CD14-positive monocyte (primary cell): Measurements from ENCODE around the gene FBXO31. TPM values are rescaled to one million over a fixed set of nuclear protein-coding genes. Genes with fewer than 3 reads are reported as not detected.

ENCODE experiments used
- DNase-seq, 3 donors: peaks; one replicate each; pipeline ENCODE4 v3.0.0-alpha.2; 2011 to 2022
- H2AFZ ChIP-seq: 2 replicates; pipeline ENCODE4 v1.6.0; 2012; ENCODE audit warnings: mild to moderate bottlenecking, low read depth, low read length, inconsistent platforms; ENCODE audit not compliant: insufficient read depth, poor library complexity, severe bottlenecking
- H3K27ac ChIP-seq, 2 donors: 1 replicate in 1 of 2; 2 replicates in 1 of 2; pipeline ENCODE4 v1.5.1; 2012 to 2013; ENCODE audit warnings: low read length in 2 of 2, control low read depth in 1 of 2, inconsistent platforms in 1 of 2, low read depth in 1 of 2, mild to moderate bottlenecking in 1 of 2
- H3K27me3 ChIP-seq, 2 donors: one replicate each; pipeline versions ENCODE4 v1.6.0 to v1.6.1; 2011 to 2013; ENCODE audit warnings: low read length in 2 of 2; ENCODE audit not compliant: control insufficient read depth in 2 of 2, insufficient read depth in 2 of 2
- H3K36me3 ChIP-seq, 2 donors: replicated peaks in 1 of 2; 1 replicate in 1 of 2; 2 replicates in 1 of 2; pipeline versions ENCODE4 v1.5.1 to v1.6.1; 2012 to 2013; ENCODE audit warnings: low read length in 2 of 2, control low read depth in 1 of 2, inconsistent platforms in 1 of 2, mild to moderate bottlenecking in 1 of 2; ENCODE audit not compliant: insufficient read depth in 2 of 2, control insufficient read depth in 1 of 2
- H3K4me1 ChIP-seq, 2 donors: 1 replicate in 1 of 2; 2 replicates in 1 of 2; pipeline versions ENCODE4 v1.5.1 to v1.6.1; 2012 to 2013; ENCODE audit warnings: low read length in 2 of 2, control low read depth in 1 of 2, inconsistent platforms in 1 of 2, mild to moderate bottlenecking in 1 of 2, moderate library complexity in 1 of 2; ENCODE audit not compliant: insufficient read depth in 2 of 2, control insufficient read depth in 1 of 2
- H3K4me2 ChIP-seq: replicated peaks from 2 replicates; pipeline ENCODE3; 2012; ENCODE audit warnings: low read length, moderate library complexity, mild to moderate bottlenecking; ENCODE audit not compliant: poor library complexity, severe bottlenecking; ENCODE audit errors: extremely low read depth
- H3K4me3 ChIP-seq, 3 experiments: fragments of 200-600 bp in 1 of 3; sonication (generic) in 1 of 3; replicated peaks in 1 of 3; 1 replicate in 2 of 3; 2 replicates in 1 of 3; pipeline ENCODE4 v1.5.1; 2011 to 2013; ENCODE audit warnings: low read length in 3 of 3, mild to moderate bottlenecking in 3 of 3, control low read depth in 2 of 3, low read depth in 2 of 3, inconsistent platforms in 1 of 3, moderate library complexity in 1 of 3
- H3K79me2 ChIP-seq: 2 replicates; pipeline ENCODE4 v1.6.0; 2012; ENCODE audit warnings: mild to moderate bottlenecking, control low read depth, inconsistent platforms, low read length, moderate library complexity; ENCODE audit not compliant: insufficient read depth
- H3K9ac ChIP-seq: 2 replicates; pipeline ENCODE4 v1.6.0; 2017; ENCODE audit warnings: low read length, mild to moderate bottlenecking; ENCODE audit not compliant: insufficient read depth, poor library complexity, severe bottlenecking
- H3K9me3 ChIP-seq, 2 donors: replicated peaks in 1 of 2; 1 replicate in 1 of 2; 2 replicates in 1 of 2; pipeline versions ENCODE4 v1.5.1 to v1.6.1; 2012 to 2013; ENCODE audit warnings: low read length in 2 of 2, control low read depth in 1 of 2; ENCODE audit not compliant: control insufficient read depth in 1 of 2, insufficient read depth in 1 of 2
- H4K20me1 ChIP-seq: 2 replicates; pipeline ENCODE4 v1.6.0; 2012; ENCODE audit warnings: mild to moderate bottlenecking, low read length, control low read depth, moderate library complexity; ENCODE audit not compliant: insufficient read depth
- H3K27ac Mint-ChIP-seq, 7 donors: one replicate each; pipeline ENCODE4 v1.8.0; 2020; ENCODE audit warnings: mild to moderate bottlenecking in 7 of 7, mixed read lengths in 7 of 7, moderate library complexity in 6 of 7, inconsistent platforms in 2 of 7
- H3K27me3 Mint-ChIP-seq, 3 donors: one replicate each; pipeline ENCODE4 v1.8.0; 2021 to 2022; ENCODE audit warnings: low read depth in 3 of 3, mild to moderate bottlenecking in 3 of 3, mixed read lengths in 3 of 3, moderate library complexity in 3 of 3, inconsistent platforms in 1 of 3
- H3K36me3 Mint-ChIP-seq, 2 donors: one replicate each; pipeline ENCODE4 v1.8.0; 2020; ENCODE audit warnings: mixed read lengths in 2 of 2, inconsistent platforms in 1 of 2, mild to moderate bottlenecking in 1 of 2
- H3K4me1 Mint-ChIP-seq: one replicate; pipeline ENCODE4 v1.8.0; 2020; ENCODE audit warnings: mild to moderate bottlenecking, mixed read lengths
- H3K4me3 Mint-ChIP-seq, 2 donors: one replicate each; pipeline ENCODE4 v1.8.0; 2020; ENCODE audit warnings: mild to moderate bottlenecking in 2 of 2, mixed read lengths in 2 of 2, moderate library complexity in 1 of 2
- H3K9me3 Mint-ChIP-seq, 7 donors: one replicate each; pipeline ENCODE4 v1.8.0; 2020 to 2022; ENCODE audit warnings: mixed read lengths in 7 of 7, mild to moderate bottlenecking in 6 of 7, moderate library complexity in 6 of 7, inconsistent platforms in 2 of 7
- WGBS: methylation state at CpG from one replicate; pipeline ENCODE4 v1.1.5; 2013; ENCODE audit warnings: missing lambda C conversion rate; ENCODE audit not compliant: insufficient coverage; 5-methylcytosine and 5-hydroxymethylcytosine counted together
- intact Hi-C, 2 donors: fragments of 100-400 bp; cut with micrococcal nuclease; formaldehyde crosslinking; loops; one replicate each; pipeline versions ENCODE4 v1.15.0 to v1.15.1; 2023
- polyA plus RNA-seq, 3 donors: library from polyadenylated mRNA; depleted of rRNA in 1 of 3; unstranded in 2 of 3; stranded (reverse) in 1 of 3; fragments of 300-500 nt in 2 of 3; fragments of >200 nt in 1 of 3; fragmentation: Illumina TruSeq in 2 of 3; gene quantifications; 1 replicate in 2 of 3; 2 replicates in 1 of 3; pipeline ENCODE4 v1.2.3, GENCODE V29; 2012 to 2021
- TF ChIP-seq, protein P1 (sequence below): fragments of 200-600 bp; IDR thresholded peaks from one replicate; pipeline ENCODE4 v1.8.0; 2022; ENCODE audit warnings: antibody characterized with exemption, mild to moderate bottlenecking

The FBXO31 gene
- polyA plus RNA-seq, 3 donors: 2.0 to 5.6 (median 3.3) TPM

DNA sequence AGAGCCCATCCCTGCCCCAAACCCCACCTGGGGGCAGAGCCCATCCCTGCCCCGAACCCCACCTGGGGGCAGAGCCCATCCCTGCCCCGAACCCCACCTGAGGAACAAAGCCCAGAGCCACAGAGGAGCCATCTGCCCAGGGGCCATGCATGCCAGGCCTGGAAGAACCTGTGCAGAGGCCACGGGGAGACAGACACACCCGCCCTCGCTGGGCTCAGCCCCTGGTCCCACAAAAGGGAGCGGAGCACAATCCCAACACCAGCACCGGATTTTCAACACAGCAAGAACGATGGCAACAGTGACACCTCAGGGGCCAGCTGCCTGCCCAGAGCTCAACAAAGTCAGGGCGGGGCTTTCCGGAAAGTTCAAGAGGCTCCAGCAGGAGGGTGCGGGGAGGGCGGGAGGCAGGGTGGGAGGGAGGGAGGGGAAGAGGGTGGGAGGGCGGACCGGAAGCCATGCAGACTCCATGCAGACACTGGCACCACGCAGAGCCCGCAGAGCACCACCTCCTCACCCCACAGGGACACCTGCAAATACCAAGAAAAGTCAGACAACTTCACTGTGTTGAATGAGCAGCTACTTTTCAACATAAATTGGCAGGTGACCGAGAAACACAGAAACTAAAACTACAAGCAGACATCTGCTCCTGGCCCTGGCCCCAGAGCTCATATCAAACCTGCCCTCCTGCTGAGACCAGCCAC lies 38.5 kb downstream of the FBXO31 start:
- 71% methylated on average over 10 of the region's 17 CpGs for WGBS
- no peak overlapping the region for H3K9ac ChIP-seq
- H3K9me3 ChIP-seq: no peaks in the 10 kb centered on the region
- intact Hi-C loops: no loop called here
- H3K36me3 Mint-ChIP-seq: peaks cover 48 to 57% of the 10 kb centered on the region in 2 donors
- H3K27ac ChIP-seq: no peak overlapping the region
- H2AFZ ChIP-seq: no peak overlapping the region
- TF ChIP-seq, protein P1, sequence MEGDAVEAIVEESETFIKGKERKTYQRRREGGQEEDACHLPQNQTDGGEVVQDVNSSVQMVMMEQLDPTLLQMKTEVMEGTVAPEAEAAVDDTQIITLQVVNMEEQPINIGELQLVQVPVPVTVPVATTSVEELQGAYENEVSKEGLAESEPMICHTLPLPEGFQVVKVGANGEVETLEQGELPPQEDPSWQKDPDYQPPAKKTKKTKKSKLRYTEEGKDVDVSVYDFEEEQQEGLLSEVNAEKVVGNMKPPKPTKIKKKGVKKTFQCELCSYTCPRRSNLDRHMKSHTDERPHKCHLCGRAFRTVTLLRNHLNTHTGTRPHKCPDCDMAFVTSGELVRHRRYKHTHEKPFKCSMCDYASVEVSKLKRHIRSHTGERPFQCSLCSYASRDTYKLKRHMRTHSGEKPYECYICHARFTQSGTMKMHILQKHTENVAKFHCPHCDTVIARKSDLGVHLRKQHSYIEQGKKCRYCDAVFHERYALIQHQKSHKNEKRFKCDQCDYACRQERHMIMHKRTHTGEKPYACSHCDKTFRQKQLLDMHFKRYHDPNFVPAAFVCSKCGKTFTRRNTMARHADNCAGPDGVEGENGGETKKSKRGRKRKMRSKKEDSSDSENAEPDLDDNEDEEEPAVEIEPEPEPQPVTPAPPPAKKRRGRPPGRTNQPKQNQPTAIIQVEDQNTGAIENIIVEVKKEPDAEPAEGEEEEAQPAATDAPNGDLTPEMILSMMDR: no peak
- peak overlapping the region in 3 of 7 donors; percentile 52 to 64 (median 55) for H3K27ac Mint-ChIP-seq
- H3K4me2 ChIP-seq: no peak overlapping the region
- peaks cover 6% of the 10 kb centered on the region for H3K4me1 Mint-ChIP-seq
- H3K27me3 ChIP-seq: no peaks in the 10 kb centered on the region
- peaks cover 0 to 2% (median 0%) of the 10 kb centered on the region in 7 donors for H3K9me3 Mint-ChIP-seq
- H3K4me1 ChIP-seq: no peaks in the 10 kb centered on the region
- H3K27me3 Mint-ChIP-seq: peaks cover 0 to 14% (median 2%) of the 10 kb centered on the region in 3 donors
- no peak for DNase-seq
- H3K4me3 ChIP-seq: no peak overlapping the region
- no peaks in the 10 kb centered on the region for H4K20me1 ChIP-seq
- peaks cover 8 to 13% of the 10 kb centered on the region in 2 donors for H3K36me3 ChIP-seq
- no peaks in the 10 kb centered on the region for H3K79me2 ChIP-seq
- peak overlapping the region in 1 of 2 donors; percentile 3 for H3K4me3 Mint-ChIP-seq

DNA sequence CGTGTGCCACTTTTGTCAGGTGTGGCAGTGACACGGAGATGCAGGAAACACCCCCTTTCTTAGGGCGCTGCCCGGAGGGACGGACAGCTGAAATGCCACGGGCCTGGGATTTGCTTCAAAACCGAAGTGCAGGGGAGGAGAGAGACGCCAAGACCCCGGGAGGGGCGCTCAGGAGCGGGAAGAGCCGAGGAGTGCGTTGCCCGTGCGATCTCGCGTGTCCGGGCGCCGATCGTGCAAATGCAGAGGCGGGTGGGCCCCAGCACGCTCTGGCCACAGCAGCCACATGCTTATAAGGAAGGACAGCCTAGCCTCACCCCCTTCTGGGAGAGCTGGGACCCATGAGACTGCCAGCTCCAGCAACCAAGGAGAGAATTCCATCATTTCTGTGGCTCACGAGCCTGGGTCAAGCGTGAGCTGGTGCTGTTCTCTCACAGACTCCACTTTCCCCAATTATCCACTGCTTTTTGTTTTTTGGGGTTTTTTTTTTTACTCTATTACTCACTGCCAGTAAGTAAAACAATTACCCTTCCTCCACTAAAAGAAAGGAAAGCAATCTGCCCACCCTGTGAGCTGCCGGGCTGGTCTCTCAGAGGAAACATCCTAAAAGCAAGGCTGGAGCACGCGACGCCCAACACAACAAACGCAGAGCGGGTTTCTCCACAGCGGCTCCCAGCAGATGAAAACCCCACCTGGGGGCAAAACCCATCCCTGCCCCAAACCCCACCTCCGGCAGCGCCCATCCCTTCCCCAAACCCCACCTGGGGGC lies 39.2 kb downstream of the FBXO31 start:
- intact Hi-C loops: no loop called here
- no peak overlapping the region for H3K9ac ChIP-seq
- H3K79me2 ChIP-seq: no peaks in the 10 kb centered on the region
- H3K36me3 ChIP-seq: peaks cover 8 to 13% of the 10 kb centered on the region in 2 donors
- Mint-ChIP-seq H3K4me3 (peak overlapping the region in 1 of 2 donors; percentile 13), H3K4me1 (peaks cover 6% of the 10 kb centered on the region), H3K36me3 (peaks cover 50 to 60% of the 10 kb centered on the region in 2 donors), H3K27ac (no peak overlapping the region), H3K9me3 (peaks cover 0 to 3% (median 0%) of the 10 kb centered on the region in 7 donors), H3K27me3 (peaks cover 0 to 12% (median 2%) of the 10 kb centered on the region in 3 donors)
- TF ChIP-seq, protein P1: no peak
- no peak overlapping the region for H3K4me3 ChIP-seq
- H3K9me3 ChIP-seq: no peaks in the 10 kb centered on the region
- no peak overlapping the region for H3K27ac ChIP-seq
- no peak overlapping the region for H3K4me2 ChIP-seq
- no peak overlapping the region for H2AFZ ChIP-seq
- H3K4me1 ChIP-seq: no peaks in the 10 kb centered on the region
- no peaks in the 10 kb centered on the region for H4K20me1 ChIP-seq
- no peak for DNase-seq
- WGBS: 90% methylated on average over 31 of the region's 34 CpGs
- no peaks in the 10 kb centered on the region for H3K27me3 ChIP-seq
